Tongue (tissue), 2 donors: Measurements from ENCODE around the gene FGFR3. TPM values are rescaled to one million over a fixed set of nuclear protein-coding genes. Genes with fewer than 3 reads are reported as not detected.

ENCODE experiments used
- DNase-seq: peaks from one replicate; pipeline ENCODE4 v3.0.0-alpha.2; 2015
- total RNA-seq: library from RNA; depleted of rRNA; stranded (reverse); fragments of >200 nt; gene quantifications from one replicate; pipeline ENCODE4 v1.2.3, GENCODE V29; 2014

FGFR3 gene
- total RNA-seq, 1 donor from 2014 or later: 68.0 TPM

DNA sequence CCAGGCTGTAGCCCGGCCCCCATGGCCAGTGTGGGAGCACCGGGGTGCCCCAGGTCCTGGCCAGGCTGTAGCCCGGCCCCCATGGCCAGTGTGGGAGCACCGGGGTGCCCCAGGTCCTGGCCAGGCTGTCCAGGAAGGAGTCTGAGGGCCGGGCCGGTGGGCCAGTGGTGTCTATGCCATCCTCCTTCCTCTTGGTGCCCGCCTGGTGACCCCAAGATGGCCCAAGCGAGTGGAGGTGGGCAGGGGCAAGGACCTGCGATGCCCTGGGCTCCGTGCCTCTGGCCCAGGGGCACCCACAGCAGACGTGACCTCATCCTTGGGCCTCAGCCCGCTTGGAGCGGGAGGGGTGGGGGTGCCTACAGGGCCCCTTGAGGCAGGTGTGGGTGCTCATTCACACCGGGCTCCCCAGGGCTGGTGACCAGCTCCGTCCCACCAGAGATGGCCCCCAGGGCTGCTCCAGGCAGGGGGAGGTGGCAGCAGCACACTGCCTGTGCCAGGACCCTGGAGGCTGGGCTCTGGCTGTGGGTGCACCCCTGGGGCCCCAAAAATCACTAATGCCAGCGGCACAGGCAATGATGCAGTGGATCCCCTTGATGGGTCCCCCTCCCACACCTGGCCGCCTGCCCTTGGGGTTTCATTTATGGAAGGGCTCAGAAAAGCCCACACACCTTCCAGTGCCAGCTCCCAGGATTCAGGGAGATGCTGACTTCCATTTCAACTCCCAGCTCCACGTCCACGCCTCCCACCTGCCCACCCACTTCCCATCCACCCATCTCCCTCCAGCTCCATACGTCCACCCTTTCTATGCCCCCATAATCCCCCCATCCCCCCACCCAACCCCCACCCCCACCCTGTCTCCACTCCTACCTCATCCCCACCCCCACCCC is 36.0 kb upstream of the FGFR3 start:
- no peak for DNase-seq

DNA sequence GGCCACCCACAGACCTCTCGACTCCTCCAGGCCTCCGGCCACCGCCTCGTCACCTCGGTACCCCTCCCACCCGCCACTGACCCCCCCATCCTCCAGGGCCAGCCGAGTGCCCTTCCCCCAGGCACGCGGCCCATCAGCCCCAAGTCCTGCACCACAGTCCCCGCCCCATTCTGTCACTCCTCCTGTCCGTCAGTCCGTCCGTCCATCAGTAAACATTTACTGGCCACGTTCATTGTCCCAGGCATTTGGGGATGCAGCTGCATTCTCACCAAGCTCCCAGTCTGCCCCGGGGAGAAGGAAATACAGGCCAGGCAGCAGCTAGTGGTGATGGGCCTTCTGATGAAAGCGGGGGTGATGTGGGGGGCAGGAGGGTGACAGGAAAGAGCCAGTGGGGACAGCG is 35.3 kb upstream of the FGFR3 start:
- no peak for DNase-seq

DNA sequence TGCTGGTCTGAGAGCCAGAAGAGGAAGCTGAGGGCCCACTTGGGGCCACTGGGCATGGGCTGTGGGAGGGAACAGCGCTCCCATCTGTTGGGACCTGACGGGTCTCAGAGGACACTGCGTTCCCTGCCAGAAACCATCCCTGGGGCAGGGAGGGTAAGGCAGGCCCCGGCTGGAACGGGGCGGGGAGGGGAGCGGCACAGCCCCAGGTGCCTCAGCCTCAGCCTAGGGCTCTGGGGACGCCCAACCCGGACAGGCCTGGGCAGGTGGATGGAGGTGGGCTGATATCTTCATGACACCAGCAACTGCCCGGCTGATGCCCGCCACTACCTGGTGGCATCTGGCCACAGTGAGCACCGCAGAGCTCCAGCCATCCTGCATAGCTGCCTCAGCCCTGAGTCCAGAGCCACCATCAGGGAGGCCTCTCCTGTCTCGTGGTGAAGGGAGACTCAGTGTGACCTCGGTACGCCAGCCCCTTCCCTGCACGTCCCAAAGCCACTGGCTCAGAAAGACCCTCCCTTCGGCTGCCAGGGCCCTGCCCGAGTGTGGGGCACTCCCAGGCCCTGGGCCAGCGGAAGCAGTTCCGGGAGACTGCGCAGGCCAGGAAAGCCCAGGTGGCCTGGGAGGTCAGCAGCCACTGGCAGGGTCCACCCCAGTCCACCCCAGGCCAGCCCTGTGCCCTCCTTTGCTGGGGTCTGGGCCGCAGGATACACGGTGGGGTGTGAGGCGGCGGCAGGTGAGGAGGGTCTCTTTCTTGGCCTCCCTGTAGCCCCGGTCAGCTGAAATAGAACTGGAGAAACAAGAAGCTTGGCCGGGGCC is 34.6 kb upstream of the FGFR3 start:
- no peak for DNase-seq

DNA sequence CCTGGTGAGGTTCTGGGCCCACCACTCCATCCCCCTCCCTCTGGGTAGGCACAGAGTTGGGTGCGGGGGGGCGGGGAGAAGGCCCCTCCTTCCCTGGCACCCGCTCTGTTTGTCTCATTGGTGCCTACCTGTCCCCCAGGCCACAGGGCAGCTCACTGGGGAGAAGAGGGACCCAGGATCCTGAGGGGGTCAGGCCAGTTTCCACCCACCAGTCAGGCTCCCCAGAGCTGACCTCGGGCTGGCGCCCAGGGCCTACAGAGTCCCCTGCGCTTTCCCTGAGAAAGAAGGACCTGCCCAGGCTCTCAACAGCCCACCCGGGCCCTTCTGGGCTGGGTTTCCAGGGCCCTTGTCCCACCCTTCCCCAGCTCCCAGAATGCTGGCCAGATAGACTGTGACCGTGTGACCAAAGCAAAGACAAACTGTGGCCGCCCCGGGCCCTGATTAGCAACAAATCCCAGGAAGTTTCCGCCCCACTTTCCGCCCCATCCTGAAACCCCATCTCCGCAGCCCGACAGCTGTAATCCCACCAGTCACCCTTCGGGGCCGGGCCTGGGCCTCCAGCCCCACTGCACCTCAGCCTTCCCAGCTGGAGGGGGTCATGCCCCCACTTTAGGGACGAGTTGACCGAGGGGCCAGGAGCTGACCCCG is 33.8 kb upstream of the FGFR3 start:
- peak; percentile 55 for DNase-seq

DNA sequence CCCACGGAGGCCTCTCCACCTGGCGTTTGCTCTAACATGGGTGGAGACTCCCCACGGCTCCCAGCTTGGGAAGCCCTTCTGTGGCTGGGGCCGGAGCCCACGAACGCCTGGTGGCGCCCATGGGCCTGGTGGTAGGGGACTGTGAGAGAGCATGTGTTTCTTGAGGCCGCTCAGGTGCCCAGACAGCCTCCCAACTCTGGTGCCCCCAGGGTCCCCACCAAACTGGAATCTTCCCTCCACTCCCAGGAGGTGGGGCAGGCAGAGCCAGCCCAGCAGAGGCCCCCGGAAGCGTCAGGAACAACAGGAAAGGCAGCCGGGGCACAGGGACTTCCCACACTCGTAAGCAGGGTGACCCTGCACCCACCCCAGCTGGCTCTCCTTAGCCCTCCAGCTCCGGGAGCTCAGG is 33.3 kb upstream of the FGFR3 start:
- no peak for DNase-seq

DNA sequence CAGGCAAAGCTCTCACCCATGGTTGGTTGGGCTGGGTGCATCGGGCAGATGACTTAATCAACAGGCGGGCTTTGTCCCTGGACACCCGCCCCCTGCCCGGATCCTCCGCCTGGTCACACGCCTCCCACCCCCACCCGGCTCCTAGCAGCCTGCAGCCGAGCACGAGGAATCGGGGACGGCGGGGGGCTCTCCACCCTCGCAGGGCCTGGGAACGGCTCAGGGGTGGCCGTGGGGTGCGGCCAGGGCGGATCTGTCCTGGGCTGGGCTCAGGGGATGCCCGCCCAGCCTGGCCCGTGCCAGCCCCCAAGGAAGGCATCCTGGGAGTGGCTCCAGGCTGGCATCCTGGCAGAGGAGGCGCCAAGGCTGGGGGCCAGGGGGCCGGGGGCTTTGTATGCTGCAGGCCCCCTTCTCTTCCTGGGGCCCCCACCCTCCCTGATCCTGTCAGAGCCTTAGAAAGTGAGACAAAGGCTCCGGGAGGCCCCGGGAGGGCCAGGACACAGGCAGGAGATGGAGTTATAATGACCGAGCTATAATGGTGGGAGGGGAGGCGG is 32.5 kb upstream of the FGFR3 start:
- no peak for DNase-seq

DNA sequence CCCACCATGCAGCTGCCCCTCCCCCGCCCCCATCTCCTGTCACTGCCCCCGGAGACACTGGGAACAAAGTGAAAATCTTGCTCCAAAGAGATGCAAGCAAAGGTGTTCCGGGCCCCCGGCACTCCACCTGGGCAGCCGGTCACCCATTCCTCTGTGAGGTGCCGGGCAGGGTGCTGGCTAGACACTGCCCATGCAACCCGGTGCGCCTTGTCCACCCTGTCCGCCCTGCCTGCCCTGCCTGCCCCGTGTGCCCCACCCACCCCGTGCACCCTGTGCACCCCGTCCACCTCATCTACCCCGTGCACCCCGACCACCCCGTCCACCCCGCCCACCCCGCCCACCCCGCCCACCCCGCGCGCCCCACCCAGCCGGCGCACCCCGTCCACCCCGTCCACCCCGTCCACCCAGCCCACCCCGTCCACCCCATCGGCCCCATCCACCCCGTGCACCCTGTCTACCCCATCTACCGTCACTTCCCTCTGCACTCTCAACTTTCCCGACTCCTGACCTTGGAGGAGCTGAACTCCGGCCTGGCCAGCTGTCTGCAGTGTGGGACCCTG is 31.9 kb upstream of the FGFR3 start:
- no peak for DNase-seq

DNA sequence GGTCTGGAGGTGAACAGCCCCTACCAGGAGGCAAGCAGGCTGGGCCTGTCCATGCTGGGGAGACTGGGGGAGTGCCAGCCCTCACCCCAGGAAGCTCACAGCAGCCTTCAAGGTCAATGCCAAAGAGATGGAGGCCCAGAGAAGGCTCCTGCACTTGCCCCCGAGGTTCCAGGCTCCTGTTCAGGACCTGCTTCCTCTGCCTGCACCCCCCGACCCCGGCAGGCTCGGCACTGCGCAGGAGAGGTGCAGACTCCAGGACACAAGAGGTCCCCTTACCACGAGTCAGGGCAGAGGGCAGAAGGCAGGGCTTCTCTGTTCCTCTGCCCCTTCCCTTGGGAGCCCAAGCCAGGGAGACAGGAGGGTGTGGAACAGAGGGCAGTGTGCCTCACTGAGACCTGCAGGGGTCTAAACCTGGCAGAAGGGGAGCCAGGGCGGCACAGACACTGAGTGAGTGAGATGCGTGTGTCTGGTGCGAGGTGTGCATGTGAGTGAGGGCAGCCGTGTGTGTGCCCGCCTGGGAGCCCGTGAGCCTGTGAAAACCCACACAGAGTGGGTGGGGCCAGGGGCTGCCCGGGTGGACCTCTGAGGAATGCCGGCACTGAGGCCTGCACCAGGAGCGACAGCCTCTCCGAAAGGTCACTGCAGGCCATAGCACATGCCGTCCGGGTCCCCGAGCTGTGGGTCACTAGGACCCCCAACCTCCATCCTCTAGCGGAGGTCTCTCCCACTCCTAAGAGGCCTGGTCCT is 30.7 kb upstream of the FGFR3 start:
- DNase-seq: no peak

DNA sequence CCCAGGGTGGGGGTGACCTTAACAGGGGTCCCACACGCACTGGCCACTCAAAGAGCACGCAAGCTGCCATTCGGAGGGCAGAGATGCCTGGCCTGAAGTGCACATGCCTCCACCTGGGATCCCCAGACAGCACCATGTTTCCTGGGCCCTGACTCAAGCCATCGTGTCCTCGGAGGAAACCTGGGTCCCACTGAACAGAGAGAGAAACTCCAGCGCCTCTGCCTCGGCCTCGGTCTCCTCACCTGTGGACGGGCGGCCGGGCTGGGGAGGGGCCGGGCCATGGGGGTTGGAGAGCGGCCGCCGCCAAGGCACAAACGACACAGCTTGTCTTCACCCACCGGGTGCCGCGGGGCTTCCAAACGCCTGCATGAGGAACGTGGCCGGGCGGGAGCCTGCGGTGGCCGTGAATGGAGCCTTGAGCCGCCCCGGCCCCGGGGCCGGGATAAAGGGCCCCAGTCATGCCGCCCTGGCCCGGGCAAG is 30.0 kb upstream of the FGFR3 start:
- DNase-seq: no peak

DNA sequence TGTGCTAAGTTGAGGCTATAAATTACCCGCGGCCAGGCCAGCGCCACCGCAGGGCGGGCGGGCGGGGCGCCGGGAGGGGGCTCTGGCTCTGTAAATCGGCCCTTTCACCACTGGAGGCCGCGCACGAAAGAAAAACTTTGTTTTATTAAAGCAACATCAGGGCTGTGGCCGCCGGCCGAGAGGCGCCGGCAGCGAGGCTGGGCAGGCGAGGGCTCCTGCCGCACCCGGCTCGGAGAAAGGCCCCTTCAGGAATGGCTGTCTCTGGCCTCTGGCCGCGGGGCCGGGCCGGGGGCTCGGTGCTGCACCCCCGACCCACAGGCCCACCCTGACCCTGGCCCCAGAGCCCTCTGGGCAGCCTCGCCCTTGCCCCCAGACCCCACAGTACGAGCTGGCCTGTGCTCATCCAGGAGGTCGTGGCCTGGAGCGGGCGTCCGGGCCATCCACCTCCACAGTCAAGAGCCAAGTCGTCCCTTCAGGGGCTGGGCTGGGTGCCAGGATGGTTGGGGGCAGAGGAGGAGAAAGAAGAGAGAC is 29.5 kb upstream of the FGFR3 start:
- peak; percentile 77 for DNase-seq

DNA sequence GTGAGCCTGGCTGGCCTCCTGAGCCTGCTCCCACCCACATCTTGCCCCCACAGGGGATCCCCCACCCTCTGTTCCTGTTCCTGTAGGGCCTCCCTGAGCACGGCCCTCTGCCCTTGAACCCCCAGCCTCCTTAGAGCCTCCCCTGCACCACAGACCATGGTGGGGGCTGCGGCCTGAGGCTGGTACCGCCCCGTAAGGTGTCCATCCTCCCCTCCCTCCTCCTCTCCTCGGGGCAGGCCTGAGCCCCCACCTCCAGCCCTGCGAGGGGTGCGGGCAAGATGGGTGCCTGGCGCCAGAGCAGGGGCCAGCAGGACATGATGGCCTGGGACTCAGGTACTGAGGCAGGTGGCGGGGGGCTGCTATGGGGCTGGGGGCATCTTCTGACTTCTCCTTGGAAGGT is 28.4 kb upstream of the FGFR3 start:
- no peak for DNase-seq

DNA sequence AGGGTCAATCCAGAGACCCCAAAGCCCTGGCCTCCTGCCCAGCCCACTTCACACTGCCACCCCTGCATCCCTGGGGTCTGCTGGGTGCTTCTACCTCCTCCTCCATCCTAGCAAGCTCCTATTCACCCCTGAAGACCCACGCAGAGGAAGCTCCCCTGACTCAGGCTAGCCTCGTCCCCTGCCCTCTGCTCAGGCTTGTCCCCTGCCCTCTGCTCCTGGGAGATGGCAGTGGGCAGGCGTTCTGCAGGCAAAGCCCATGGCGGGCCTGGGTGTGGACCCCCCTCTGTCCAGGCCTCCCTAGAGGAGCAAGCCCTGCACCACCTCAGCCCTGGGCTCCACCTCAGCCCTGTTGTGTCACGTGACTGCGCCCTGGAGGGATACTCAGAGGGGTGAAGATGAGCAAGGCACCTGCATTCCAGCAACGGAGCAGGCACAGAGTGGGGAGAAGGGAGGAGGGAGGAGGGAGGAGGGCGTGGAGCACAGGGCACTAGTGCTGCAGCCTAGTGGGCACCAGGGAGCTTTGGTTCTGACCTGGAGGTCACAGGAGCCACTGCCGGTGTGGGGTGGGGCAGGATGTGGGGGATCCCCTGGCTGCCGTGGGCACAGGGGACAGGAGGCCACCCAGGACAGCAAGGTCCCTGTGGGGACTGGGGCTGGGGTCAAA is 27.6 kb upstream of the FGFR3 start:
- DNase-seq: no peak

DNA sequence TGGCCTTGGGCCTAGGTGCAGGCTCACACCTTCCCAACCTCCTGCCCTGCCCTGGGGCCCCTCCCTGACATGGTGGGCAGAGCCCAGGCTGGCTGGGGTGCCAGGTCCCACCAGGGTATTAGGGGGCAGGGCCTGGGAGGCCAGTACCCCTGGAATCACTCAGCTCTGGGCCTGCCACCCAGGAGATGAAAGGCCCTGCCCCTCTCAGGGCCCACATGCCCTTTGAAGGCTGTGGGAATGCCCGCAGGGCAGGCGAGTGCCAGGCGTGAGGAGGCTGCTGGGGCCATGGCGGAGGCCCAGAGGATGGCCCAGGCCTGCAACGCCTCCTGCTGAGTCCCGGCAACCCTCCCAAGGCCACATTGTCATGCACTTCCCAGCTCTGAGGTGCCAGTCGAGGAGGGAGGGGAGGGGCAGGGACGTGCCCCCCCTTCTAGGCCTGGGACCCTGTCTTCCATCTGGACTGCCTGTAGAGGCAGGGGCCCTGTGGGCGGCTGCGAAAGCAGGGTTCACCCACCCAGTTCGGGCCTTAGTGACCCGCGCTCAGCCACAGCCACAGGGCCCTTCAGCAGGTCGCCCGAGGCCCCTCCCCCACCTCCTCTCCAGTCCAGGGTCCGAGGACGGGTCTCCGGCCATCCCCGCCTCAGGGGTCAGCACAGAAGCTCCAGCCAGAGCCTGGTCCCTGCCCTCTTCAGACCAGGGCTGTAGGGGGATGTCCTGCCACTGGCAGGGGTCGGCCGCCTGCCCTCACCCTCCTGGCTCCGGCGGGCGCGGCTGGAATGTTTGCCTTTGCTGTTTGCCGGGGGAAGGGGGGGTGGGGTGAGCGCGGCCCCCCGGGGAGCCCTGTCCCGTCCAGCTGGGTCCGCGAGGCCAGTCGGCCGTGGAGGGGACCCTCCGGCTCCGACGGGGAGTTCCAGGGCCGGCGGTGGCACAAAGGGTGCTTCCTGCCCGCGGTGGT is 26.7 kb upstream of the FGFR3 start:
- DNase-seq: no peak

DNA sequence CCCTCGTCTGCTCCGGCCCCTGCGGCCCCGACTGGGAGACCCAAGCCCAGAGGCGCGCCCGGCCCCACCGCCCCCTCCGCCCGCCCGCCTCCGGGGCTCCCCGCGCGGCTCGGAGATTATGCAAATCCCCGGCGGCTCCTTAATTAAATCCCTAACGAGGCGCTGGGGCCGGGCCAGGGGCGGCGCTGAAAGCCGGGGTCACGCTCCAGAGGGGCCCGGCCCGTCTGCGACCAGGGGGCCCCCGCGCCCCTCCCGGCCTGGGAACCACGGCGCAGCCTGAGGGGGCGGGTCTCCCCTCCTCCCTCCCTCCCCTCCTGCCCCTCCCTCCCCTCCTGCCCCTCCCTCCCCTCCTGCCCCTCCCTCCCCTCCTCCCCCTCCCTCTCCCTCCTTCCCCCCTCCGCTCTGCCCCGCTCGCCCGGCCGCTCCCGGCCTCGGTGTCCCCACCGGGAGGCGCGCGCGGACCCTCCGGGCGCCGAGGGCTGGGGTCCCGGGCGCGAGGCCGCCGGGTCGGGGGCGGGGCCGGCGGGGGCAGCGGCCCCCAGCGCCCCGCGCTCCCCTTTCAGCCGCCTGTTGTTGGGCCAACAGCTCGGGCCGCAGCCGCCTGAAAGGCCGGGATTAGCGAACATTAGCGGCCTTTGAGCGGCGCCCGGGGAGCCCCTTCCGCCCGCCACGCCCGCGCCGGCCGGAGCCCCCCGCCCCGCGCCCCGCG is 25.9 kb upstream of the FGFR3 start:
- DNase-seq: no peak

DNA sequence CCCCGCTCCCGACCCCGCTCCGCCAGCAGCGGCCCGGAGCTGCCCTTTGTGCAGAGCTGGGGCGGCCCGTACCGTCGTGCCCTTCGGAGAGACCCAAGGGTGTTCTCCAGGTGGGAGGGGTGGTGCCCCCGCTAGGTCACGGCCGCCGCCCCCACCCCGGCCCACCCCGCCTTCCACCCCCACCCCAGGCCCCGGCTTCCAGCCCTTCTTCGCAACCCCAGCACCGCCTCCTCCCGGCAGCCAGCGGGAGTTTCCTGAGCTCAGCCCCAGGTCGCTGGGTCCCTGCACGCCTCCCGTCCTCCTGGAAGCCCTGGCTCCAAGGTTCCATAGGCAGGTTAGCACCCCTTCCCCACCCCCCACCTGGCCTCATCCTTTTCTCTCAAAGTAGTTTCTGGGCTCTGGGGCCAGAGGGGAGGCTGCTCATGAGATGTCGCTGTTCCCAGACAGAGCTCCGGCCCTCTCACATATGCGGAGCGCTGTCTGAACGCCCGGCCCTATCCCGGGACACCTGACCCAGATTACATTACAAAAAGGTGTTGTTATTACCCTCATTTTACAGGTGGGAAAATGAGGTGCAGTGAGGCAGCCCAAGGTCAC is 25.2 kb upstream of the FGFR3 start:
- DNase-seq: no peak

DNA sequence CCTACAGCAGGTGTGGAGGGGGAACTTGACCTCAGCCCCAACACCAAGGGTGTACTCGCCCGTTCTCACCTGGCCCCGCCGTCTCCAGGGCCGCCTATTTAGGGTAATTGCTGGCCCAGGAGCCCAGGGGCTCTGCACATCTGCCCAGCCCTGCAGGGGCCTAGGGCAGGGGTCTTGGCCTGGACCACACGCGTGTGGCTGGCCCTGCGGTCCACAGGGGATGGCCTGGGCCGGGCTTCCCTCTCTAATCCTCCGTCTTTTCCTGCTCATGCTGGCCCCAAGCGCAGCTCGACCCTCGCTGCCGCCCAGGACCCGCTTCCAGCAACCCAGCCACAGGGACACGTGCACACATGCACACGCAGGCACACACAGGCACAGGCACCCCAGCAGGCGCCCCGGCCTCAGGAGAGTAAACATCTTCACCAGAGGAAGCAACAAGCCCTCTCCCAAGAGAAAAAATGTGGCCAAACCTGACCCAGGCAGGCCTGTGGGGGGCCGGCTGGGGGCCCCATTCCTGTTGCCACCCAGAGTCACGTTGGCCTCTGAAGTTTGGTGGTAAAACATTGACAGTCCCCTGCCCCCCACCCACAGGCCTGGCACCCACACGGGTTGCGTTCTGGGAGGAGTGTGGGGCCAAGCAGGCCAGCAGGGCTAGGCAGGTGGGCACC is 24.6 kb upstream of the FGFR3 start:
- DNase-seq: no peak

DNA sequence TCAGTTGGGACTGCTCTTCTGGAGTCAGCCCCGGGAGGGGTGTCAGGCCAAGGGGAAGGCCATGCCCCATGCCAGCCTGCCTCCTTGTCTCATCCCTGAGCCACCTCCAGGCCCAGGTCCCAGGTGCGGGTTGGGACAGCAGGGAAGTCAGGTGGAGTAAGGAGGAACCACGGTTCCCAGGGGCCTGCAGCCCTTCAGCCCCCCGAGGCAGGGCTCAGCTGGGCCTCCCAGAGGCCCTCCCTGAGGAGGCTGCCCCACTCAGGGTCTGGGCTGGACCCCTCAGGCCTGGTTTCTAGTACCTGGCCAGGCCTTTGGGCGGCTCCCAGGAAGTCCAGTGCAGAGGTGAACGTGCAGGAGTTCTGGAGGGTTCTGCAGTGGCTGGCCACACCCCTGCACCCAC is 23.4 kb upstream of the FGFR3 start:
- DNase-seq: no peak

DNA sequence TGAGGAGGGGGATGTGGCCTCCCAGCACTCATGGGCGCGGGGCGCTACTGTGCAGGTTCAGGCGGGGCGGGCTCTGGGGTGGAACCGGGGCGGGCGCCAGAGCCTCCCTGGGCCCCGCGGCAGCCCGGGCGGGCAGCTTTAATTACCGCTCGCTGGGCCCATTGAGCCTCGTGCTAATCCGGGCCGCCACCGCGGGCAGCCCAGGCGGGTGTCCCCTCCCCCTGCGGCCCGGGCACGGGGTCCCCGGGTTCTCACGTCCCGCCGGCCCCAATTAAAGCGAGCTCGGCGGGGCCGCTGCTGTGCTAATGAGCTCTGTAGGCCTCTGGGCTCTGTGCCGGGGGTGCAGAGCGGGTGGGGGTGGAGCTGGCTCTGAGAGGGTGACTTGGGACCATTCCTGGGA is 22.8 kb upstream of the FGFR3 start:
- no peak for DNase-seq
